T-helper 17 cell (primary cell): ENCODE measurements around the gene LSM4. TPM values are rescaled to one million over a fixed set of nuclear protein-coding genes. Genes with fewer than 3 reads are reported as not detected.
"Not testable (repeated sequence)": the region's sequence is repeated elsewhere in the genome, so short reads cannot be mapped to it uniquely, and the experiment has no call there.

Experiments
- ATAC-seq: fragments of 150-1000 bp; cut with Tn5 transposase; 2 replicates; pipeline ENCODE4 v1.10.0; 2021; ENCODE audit warnings: mild to moderate bottlenecking, moderate library complexity
- DNase-seq, 3 donors: peaks; one replicate each; pipeline versions ENCODE4 v3.0.0 to v3.0.0-alpha.2; 2020 to 2021
- H3K9me3 ChIP-seq: one replicate; pipeline ENCODE4 v1.7.0; 2013; ENCODE audit warnings: low read length, mild to moderate bottlenecking; ENCODE audit not compliant: control insufficient read depth, poor library complexity, severe bottlenecking
- H3K27ac Mint-ChIP-seq: one replicate; pipeline ENCODE4 v1.8.0; 2022; ENCODE audit warnings: mild to moderate bottlenecking, moderate library complexity, mixed read lengths
- H3K27me3 Mint-ChIP-seq: one replicate; pipeline ENCODE4 v1.8.0; 2022; ENCODE audit warnings: mixed read lengths
- H3K36me3 Mint-ChIP-seq: one replicate; pipeline ENCODE4 v1.8.0; 2022; ENCODE audit warnings: low read depth, mixed read lengths
- H3K4me1 Mint-ChIP-seq: one replicate; pipeline ENCODE4 v1.8.0; 2022; ENCODE audit warnings: mild to moderate bottlenecking, mixed read lengths
- H3K4me3 Mint-ChIP-seq: one replicate; pipeline ENCODE4 v1.8.0; 2022; ENCODE audit warnings: mild to moderate bottlenecking, moderate library complexity, mixed read lengths
- total RNA-seq, 4 donors: library from RNA in 2 of 4; stranded (reverse) in 2 of 4; gene quantifications; one replicate each; pipeline ENCODE4 v1.2.3 and lab custom pipeline; 2022 to 2026

The LSM4 gene
- total RNA-seq (10 to 100 TPM; 43.3 to 46.6 TPM), total RNA-seq (lab: John Stamatoyannopoulos, UW) (36.9 to 56.2 reads per million in 2 donors)

DNA sequence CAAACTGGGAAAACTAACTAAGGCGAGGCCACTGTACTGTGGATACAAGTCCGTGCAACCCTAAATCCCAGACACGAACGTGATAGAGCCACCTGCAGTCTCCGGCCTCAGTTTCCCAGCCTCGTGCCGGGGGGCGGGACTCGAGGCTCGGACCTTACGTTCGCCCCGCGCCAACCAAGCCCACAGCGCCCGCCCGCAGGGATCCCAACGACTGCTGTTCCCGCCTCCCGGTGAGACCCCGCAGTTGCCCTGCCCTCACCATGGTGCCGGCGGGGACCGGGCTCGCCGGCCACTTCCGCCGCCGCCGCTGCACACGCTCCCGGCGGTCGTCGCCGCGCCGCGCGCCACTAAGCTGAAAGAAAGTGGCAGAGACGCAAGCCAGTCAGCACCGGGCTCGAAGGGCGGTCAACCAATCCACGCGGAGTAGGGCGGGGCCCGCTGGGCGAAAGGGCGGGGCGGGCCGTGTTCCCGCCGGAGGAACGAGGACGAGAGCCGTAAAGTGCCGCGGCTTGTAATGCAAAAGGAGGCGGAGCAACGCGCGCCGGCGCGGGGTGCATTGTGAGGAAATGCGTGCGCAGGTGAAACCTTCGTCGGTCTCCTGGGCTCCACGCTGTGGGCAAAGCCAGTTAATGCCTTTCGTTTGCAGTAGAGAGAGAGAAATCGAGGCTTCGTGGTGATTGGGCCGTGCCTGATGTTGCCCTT, at the start of gene LSM4:
TSS of gene LSM4 (minus strand) at position 318 of the 702 bp plus-strand sequence. CDS start at position 262, 56 bp downstream.
- Mint-ChIP-seq H3K4me3 (peak within 1 kb of the TSS; percentile 83), H3K27me3 (no peaks in the 10 kb centered on the region), H3K27ac (peak within 1 kb of the TSS; percentile 91), H3K36me3 (no peaks in the 10 kb centered on the region), H3K4me1 (peaks cover 33% of the 10 kb centered on the region)
- H3K9me3 ChIP-seq: no peaks in the 10 kb centered on the region
- ATAC-seq (peak; percentile 95), DNase-seq (peak; percentile 98 to 99 (median 98))

DNA sequence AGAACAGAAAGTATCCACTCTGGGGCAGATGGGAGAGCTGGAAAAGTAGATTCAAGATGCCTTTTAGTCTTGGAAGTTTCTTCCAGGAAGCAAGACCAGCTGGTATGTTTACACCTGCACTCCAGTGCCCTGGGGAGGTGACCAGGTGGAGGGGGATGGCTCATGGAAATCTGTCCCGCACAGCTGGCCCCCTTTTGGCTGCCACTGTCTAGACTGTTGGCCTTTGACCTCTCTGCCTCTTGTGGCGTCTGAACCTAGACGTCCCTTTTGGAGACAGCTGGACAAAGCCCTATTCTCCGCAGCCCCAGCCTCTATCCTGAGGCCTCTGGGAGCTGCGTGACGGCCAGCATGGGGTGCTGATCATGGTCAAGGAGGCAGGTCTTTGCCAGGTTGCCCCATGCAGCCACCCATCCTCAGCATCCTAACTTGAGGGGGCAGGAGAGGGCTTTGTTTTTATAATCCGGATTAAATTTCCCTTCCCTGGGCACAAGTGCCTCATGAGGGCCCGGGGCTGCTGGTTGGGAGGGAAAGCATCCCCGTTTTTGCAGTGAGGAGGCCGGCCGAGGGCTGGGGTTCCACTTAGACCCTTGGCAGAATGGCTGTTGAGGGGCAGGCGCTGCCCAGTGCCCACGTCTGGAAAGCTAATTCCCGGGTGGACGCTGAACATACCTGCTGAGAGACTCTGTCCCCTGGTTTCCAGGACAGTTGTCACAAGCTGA, 45.8 kb upstream of the LSM4 start:
- DNase-seq (no peak), ATAC-seq (no peak)
- H3K4me1 Mint-ChIP-seq: peaks cover 3% of the 10 kb centered on the region
- no peak overlapping the region for H3K4me3 Mint-ChIP-seq
- peaks cover 2% of the 10 kb centered on the region for H3K27me3 Mint-ChIP-seq
- H3K36me3 Mint-ChIP-seq: no peaks in the 10 kb centered on the region
- H3K27ac Mint-ChIP-seq: no peak overlapping the region
- H3K9me3 ChIP-seq: no peaks in the 10 kb centered on the region

DNA sequence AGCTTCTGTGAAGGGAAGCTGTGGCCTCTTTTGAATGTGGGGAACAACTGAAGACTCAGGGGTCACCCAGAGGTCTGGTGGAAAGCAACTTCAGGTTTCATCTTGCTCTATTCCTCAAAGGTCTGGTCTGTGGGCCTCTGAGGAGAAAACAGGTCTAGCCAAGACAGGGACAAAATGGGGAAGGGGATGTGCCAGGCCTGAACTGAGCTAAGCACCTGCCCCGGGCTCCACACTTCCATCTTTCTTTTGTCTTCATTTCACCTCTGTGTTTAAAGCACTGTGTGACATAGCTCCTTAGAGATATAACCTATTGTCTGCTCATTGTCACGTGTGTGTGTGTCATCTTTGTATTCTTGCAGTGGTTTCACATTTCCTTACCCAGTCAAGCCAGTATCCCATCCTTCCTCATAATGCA, 43.2 kb upstream of the LSM4 start:
- no peak overlapping the region for H3K4me3 Mint-ChIP-seq
- ATAC-seq (no peak), DNase-seq (no peak)
- peaks cover 4% of the 10 kb centered on the region for H3K36me3 Mint-ChIP-seq
- H3K27me3 Mint-ChIP-seq: no peaks in the 10 kb centered on the region
- no peak overlapping the region for H3K27ac Mint-ChIP-seq
- no peaks in the 10 kb centered on the region for H3K9me3 ChIP-seq
- H3K4me1 Mint-ChIP-seq: peaks cover 3% of the 10 kb centered on the region

DNA sequence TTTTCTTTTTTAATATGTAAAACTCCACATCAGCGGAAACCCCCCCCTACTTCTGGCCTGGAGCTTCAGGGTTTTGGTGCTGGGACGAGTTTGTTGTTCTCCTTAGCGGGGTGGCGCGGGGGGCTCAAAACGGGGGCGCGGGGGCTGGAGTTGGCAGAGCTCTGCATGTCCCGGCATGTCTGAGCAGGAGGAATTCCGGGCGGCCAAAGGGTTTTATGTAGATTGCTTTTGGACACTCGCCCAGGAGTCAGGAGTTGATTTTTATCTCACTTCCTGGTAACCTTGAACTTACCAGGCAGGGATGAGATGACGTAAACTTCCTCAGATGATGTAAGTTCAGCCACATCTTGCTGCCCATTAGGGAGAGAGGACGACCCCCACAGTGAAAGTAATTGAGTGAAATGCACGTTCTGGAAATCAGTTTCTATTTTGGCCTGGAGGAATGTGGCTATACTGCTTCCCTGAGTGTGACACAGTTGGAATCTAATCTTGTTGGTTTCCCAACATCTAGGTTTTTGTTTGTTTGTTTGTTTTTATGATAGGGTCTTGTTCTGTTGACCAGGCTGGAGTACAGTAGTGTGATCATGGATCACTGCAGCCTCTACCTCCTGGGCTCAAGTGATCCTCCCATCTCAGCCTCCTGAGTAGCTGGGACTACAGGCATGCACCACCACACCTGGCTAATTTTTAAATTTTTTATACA, 42.1 kb upstream of the LSM4 start:
- Mint-ChIP-seq H3K4me3 (no peak overlapping the region), H3K27ac (no peak overlapping the region), H3K4me1 (peaks cover 3% of the 10 kb centered on the region), H3K27me3 (no peaks in the 10 kb centered on the region), H3K36me3 (peaks cover 4% of the 10 kb centered on the region)
- ATAC-seq (no peak), DNase-seq (no peak)
- H3K9me3 ChIP-seq: no peaks in the 10 kb centered on the region

DNA sequence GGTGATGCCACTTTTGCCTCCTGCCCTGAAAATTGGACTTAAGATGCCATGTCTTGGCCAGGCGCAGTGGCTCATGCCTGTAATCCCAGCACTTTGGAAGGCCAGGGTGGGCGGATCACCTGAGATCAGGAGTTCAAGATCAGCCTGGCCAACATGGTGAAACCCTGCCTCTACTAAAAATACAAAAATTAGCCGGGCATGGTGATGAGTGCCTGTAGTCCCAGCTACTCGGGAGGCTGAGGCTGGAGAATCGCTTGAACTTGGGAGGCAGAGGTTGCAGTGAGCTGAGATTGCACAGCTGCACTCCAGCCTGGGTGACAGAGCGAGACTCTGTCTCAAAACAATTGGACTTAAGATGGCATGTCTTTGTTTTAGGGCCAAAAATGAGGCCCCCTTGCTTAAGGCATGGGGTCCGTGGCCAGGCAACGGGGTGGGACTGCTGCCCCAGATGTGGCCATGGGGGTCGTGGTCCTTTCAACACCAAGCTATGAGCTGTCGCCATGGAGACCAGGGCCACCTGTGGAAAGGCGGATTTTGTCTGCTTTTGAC, 41.5 kb upstream of the LSM4 start:
- H3K4me1 Mint-ChIP-seq, H3K4me3 Mint-ChIP-seq, DNase-seq, H3K27me3 Mint-ChIP-seq, H3K36me3 Mint-ChIP-seq, H3K9me3 ChIP-seq, ATAC-seq: not testable (repeated sequence)
- peak overlapping the region; percentile 56 for H3K27ac Mint-ChIP-seq

DNA sequence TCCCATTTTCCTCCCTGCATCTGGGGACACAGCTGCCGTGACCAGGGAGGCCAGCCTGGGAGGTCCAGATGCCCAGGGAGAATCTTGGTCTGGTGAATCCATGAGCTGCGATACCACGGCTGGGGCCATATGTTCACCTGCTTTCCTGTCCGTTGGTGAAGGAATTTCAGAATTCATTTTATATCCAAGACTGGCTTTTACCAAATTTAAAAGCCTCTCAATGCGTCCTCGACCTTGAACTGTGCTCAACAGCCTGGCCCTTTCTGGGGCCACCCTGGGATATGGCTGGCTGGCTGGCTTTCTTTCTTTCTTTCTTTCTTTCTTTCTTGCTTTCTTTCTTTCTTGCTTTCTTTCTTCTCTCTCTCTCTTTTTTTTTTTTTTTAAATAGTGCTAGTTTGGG, 40.9 kb upstream of the LSM4 start:
- Mint-ChIP-seq H3K4me3 (no peak overlapping the region), H3K27me3 (no peaks in the 10 kb centered on the region), H3K36me3 (peaks cover 8% of the 10 kb centered on the region), H3K27ac (peak overlapping the region; percentile 56), H3K4me1 (peaks cover 3% of the 10 kb centered on the region)
- no peak for DNase-seq
- H3K9me3 ChIP-seq: no peaks in the 10 kb centered on the region
- no peak for ATAC-seq

DNA sequence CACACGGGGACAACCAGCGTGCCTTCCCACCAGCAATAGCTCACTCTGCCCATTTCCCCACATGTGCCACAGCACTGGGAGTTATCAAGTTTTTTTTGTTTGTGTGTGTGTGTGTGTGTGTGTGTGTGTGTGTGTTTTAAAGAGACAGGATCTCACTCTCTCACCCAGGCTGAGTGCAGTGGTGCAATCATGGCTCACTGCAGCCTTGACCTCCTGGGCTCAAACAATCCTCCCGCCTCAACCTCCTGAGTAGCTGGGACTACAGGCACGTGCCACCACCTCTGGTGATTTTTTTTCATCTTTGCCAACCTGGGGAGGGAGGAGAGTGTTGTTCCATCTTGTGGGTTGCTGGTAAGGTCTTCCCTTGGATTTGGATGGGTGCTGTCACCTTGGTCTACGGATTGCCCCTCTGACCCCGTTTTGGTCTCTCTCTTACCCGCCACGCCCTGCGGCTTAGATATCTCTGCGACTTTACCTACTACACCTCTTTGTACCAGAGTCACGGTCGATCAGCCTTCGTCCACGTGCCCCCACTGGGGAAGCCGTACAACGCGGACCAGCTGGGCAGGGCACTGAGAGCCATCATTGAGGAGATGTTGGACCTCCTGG, 40.2 kb upstream of the LSM4 start:
- Mint-ChIP-seq H3K36me3 (peaks cover 8% of the 10 kb centered on the region), H3K27me3 (no peaks in the 10 kb centered on the region), H3K4me3 (no peak overlapping the region), H3K4me1 (peaks cover 3% of the 10 kb centered on the region), H3K27ac (no peak overlapping the region)
- ATAC-seq: no peak
- H3K9me3 ChIP-seq: no peaks in the 10 kb centered on the region
- DNase-seq: no peak

DNA sequence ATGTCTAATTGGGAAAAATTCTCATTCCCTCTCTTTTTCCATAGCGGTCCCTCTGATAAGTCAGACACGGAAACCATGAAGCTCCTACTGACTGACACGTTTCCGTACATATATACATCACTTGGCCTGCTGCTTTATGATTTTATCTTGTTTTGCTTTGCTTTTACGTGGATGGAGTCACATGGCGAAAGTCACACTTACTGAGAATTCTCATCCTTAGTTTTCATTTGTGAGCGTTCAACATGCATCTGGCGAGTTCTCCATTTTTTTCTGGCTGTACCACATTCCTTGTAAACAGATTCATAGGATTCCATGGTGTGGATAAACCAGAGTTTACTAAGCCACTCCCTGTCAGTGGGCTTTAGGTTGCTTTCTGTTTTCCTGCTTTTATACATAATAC, 38.8 kb upstream of the LSM4 start:
- H3K9me3 ChIP-seq: no peaks in the 10 kb centered on the region
- H3K4me3 Mint-ChIP-seq: no peak overlapping the region
- peaks cover 8% of the 10 kb centered on the region for H3K36me3 Mint-ChIP-seq
- no peak for ATAC-seq
- no peaks in the 10 kb centered on the region for H3K4me1 Mint-ChIP-seq
- H3K27me3 Mint-ChIP-seq: no peaks in the 10 kb centered on the region
- H3K27ac Mint-ChIP-seq: no peak overlapping the region
- DNase-seq: no peak

DNA sequence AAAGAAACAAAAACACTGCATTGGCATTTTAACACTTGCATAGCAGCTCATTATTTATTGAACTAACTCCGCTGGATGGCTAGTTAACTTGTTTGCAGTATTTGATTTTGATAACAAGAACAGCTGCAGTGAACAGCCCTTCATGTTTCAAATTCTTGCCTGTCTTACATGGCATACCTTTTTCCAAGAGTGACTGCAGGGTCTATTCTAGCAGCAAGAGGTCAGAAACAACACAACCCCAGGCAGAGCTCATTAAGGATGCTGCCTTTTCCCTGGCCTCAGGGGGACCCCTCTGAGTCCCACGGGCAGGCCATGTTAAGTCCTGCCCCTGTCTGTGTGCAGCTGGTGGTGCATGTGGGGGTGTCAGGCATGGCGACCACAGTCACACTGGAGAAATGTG, 34.2 kb upstream of the LSM4 start:
- Mint-ChIP-seq H3K36me3 (peaks cover 8% of the 10 kb centered on the region), H3K4me1 (no peaks in the 10 kb centered on the region), H3K27ac (no peak overlapping the region), H3K27me3 (no peaks in the 10 kb centered on the region), H3K4me3 (no peak overlapping the region)
- no peak for ATAC-seq
- H3K9me3 ChIP-seq: no peaks in the 10 kb centered on the region
- DNase-seq: no peak

DNA sequence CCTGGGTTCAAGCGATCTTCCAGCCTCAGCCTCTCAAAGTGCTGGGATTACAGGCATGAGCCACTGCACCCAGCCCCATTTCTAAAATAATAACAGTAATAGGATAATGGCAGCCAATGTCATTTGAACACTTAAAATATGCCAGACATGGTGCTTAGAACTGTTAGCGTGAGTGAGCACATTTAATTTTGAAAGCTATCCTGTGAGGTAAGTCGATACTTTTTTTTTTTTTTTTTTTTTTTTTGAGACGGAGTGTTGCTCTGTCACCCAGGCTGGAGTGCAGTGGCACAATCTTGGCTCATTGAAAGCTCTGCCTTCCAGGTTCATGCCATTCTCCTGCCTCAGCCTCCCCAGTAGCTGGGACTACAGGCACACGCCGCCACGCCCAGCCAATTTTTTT, 31.9 kb upstream of the LSM4 start:
- H3K36me3 Mint-ChIP-seq, H3K4me3 Mint-ChIP-seq: not testable (repeated sequence)

DNA sequence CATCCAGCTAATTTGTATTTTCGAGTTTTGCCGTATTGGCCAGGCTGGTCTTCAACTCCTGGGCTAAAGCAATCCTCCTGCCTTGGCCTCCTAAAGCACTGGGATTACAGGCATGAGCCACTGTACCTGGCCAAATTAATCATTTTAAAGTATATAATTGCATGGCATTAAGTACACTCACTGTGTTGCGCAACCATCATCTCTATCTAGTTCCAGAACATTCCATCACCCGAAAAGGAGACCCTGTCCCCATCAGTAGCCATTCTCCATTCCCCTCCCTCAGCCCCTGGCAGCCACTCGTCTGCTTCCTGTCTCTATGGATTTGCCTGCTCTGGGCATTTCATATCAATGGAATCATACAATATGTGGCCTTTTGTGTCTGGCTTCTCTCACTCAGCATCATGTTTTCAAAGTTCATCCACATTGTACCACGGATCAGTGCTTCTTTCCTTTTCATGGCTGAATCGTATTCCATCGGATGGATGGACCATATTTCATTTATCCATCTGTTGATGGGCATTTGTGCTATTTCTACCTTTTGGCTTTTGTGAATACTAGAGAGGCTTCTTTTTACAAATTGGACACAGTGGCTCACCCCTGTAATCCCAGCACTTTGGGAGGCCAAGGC, 30.6 kb upstream of the LSM4 start:
- Mint-ChIP-seq H3K36me3 (peaks cover 2% of the 10 kb centered on the region), H3K27ac (no peak overlapping the region)

More for the DNA sequence above, 31.9 kb upstream of the LSM4 start:
- ATAC-seq, H3K27me3 Mint-ChIP-seq, H3K4me1 Mint-ChIP-seq, DNase-seq, H3K27ac Mint-ChIP-seq, H3K9me3 ChIP-seq: not testable (repeated sequence)

DNA sequence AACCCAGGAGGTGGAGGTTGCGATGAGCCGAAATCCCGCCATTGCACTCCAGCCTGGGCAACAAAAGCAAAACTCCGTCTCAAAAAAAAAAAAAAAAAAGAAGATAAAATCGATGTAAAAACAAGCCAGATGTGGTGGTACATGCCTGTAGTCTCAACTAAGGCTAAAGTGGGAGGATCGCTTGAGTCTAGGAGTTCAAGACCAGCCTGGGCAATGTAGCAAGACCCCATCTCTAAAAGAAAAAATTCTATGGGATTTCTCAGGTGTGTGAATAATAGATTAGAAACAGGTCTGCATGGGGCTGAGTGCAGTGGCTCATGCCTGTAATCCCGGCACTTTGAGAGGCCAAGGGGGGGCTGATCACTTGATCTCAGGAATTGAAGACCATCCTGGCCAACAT, 28.7 kb upstream of the LSM4 start:
- Mint-ChIP-seq H3K27me3 (no peaks in the 10 kb centered on the region), H3K4me1 (peaks cover 12% of the 10 kb centered on the region), H3K4me3 (no peak overlapping the region)

More for the DNA sequence above, 30.6 kb upstream of the LSM4 start:
- ATAC-seq: no peak
- Mint-ChIP-seq H3K4me3 (no peak overlapping the region), H3K4me1 (peaks cover 3% of the 10 kb centered on the region), H3K27me3 (no peaks in the 10 kb centered on the region)
- no peaks in the 10 kb centered on the region for H3K9me3 ChIP-seq
- no peak for DNase-seq

More for the DNA sequence above, 28.7 kb upstream of the LSM4 start:
- no peak for ATAC-seq
- peaks cover 7% of the 10 kb centered on the region for H3K36me3 Mint-ChIP-seq
- H3K27ac Mint-ChIP-seq: no peak overlapping the region
- DNase-seq: no peak
- no peaks in the 10 kb centered on the region for H3K9me3 ChIP-seq
